Prostate gland (tissue), 2 donors: ENCODE data around the gene M1AP.

Experiments
- CTCF ChIP-seq, 4 experiments: fragments of 200-600 bp in 2 of 4; fragments of 450-650 bp in 2 of 4; sonication (generic) in 2 of 4; IDR thresholded peaks; 1 replicate in 3 of 4; 2 replicates in 1 of 4; pipeline ENCODE4 v1.5.1; 2016 to 2019; ENCODE audit warnings: antibody characterized with exemption in 4 of 4, mild to moderate bottlenecking in 2 of 4, moderate library complexity in 2 of 4
- POLR2A ChIP-seq: fragments of 450-650 bp; IDR thresholded peaks from one replicate; pipeline ENCODE4 v1.6.1; 2016; ENCODE audit warnings: antibody characterized with exemption, mild to moderate bottlenecking
- POLR2AphosphoS5 ChIP-seq: sonication (generic); formaldehyde crosslinking; IDR thresholded peaks from one replicate; pipeline ENCODE4 v1.6.1; 2017; ENCODE audit warnings: antibody characterized with exemption

DNA sequence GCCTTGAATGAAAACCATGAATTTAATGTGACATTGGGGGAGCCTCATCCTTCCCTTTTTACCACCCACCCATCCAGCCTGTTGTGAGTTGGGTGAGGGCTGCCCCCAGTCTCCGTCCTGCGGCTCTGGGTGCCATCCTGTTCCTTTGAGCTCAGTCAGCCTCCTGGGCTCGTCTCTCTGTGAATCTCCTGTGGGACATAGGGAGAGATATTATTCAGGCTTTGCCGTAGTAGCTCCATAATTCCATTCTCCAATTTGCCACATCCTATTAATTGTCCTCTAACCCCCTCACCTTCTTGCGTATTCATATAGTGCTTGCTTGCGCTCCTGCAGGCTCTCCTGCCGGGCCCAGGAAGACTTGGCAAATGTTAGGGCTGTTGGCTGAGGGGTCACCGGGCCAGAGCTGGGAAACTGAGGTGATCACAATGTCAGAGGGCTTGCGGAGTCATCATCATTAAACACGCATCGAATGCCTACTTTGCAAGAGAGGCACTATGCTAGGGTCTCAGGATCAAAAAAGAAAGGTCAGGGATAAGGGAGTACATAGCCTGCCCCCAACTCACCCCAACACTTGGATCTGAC is 121.4 kb downstream of the M1AP start:
- TF ChIP-seq CTCF (IDR thresholded peaks at IDR 0.05) = no peak
- TF ChIP-seq POLR2A = no peak
- TF ChIP-seq POLR2AphosphoS5 = no peak
